OCI-LY3 (cell line): ENCODE data around the gene ACP7.

Source experiments
- EZH2phosphoT487 ChIP-seq: fragments of 200-600 bp; shearing (Covaris generic); IDR thresholded peaks from 2 replicates; pipeline ENCODE4 v1.6.1; 2018; ENCODE audit warnings: antibody characterized with exemption, mixed run types, low read depth
- TF ChIP-seq, protein P1 (sequence below): fragments of 200-600, 300-600 bp; sonication (generic); IDR thresholded peaks from 2 replicates; pipeline ENCODE4 v1.5.1; 2014; ENCODE audit warnings: antibody characterized with exemption, low read length, low read depth

GRCh38 chr19:39098365-39099269 is 14.4 kb downstream of the ACP7 start:
- TF ChIP-seq, protein P1, sequence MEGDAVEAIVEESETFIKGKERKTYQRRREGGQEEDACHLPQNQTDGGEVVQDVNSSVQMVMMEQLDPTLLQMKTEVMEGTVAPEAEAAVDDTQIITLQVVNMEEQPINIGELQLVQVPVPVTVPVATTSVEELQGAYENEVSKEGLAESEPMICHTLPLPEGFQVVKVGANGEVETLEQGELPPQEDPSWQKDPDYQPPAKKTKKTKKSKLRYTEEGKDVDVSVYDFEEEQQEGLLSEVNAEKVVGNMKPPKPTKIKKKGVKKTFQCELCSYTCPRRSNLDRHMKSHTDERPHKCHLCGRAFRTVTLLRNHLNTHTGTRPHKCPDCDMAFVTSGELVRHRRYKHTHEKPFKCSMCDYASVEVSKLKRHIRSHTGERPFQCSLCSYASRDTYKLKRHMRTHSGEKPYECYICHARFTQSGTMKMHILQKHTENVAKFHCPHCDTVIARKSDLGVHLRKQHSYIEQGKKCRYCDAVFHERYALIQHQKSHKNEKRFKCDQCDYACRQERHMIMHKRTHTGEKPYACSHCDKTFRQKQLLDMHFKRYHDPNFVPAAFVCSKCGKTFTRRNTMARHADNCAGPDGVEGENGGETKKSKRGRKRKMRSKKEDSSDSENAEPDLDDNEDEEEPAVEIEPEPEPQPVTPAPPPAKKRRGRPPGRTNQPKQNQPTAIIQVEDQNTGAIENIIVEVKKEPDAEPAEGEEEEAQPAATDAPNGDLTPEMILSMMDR = no peak
- no peak for TF ChIP-seq EZH2phosphoT487
